GM10248 (cell line): Measurements from ENCODE around the gene WFDC12.
"Not testable (repeated sequence)": the region's sequence is repeated elsewhere in the genome, so short reads cannot be mapped to it uniquely, and the experiment has no call there.

ENCODE experiments used
- CTCF ChIA-PET: fragments of 300-600 bp; sonication (Branson Sonifier 250); formaldehyde crosslinking; extraction: SDS; loops from one replicate; lab custom pipeline; 2021; ENCODE audit warnings: antibody characterized with exemption; lab: Yijun Ruan, JAX
- POLR2A ChIA-PET: fragments of 350-650 bp; sonication (Branson Sonifier 250); formaldehyde crosslinking; extraction: SDS; loops from one replicate; lab custom pipeline; 2020; ENCODE audit warnings: antibody characterized with exemption; lab: Yijun Ruan, JAX
- DNase-seq: peaks from one replicate; pipeline ENCODE4 v3.0.0; 2012; ENCODE audit errors: extremely low spot score
- TF ChIP-seq, protein P1 (sequence below): IDR thresholded peaks from 2 replicates; pipeline ENCODE4 v1.5.1; 2012; ENCODE audit warnings: mild to moderate bottlenecking, low read depth; ENCODE audit errors: extremely low read depth, missing control alignments, control extremely low read depth

The WFDC12 gene

DNA sequence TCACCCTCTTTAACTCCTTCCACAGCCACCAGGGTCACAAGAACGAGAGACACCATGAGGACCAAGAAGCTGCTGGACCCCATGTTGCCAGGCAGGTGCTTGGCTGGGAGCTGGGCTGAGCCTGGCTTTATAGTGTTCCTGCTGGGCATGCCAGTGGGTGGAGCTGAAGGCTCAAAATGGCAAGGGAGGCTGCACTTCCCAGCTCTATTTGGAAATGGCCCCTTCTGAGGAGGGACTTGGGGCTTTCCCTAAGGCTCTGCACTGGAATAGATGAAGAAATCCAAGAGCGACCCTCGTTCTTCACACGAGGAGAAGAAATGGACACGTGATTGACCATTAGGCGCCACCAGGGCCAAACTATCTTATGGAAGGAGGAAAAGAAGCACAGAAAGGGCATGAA, at the start of gene WFDC12:
WFDC12 (minus strand) TSS at position 101 of the 400 bp plus-strand sequence; CDS start at position 83, 18 bp downstream.
- no peak for DNase-seq
- TF ChIP-seq, protein P1, sequence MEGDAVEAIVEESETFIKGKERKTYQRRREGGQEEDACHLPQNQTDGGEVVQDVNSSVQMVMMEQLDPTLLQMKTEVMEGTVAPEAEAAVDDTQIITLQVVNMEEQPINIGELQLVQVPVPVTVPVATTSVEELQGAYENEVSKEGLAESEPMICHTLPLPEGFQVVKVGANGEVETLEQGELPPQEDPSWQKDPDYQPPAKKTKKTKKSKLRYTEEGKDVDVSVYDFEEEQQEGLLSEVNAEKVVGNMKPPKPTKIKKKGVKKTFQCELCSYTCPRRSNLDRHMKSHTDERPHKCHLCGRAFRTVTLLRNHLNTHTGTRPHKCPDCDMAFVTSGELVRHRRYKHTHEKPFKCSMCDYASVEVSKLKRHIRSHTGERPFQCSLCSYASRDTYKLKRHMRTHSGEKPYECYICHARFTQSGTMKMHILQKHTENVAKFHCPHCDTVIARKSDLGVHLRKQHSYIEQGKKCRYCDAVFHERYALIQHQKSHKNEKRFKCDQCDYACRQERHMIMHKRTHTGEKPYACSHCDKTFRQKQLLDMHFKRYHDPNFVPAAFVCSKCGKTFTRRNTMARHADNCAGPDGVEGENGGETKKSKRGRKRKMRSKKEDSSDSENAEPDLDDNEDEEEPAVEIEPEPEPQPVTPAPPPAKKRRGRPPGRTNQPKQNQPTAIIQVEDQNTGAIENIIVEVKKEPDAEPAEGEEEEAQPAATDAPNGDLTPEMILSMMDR: no peak
- CTCF ChIA-PET: interaction anchor here (0.9 to 3.1 kb wide), 2 partner anchors 12 to 28 kb away, joined by 4 to 15 read pairs; no protein-coding TSS in a partner anchor
- POLR2A ChIA-PET: no interaction called here

- no peak for DNase-seq
- ChIA-PET POLR2A (no interaction called here), CTCF (interaction anchor here (1.8 kb wide), 1 partner anchor 77 kb away, joined by 5 read pairs; no protein-coding TSS in a partner anchor)
- TF ChIP-seq, protein P1: no peak
Observed at GRCh38 chr20:45173522-45173921, 49.3 kb upstream of the WFDC12 start.

GRCh38 chr20:45164906-45165305, 40.6 kb upstream of the WFDC12 start:
- CTCF ChIA-PET: interaction anchor here (1.1 kb wide), 1 partner anchor 51 kb away, joined by 3 read pairs; no protein-coding TSS in a partner anchor
- POLR2A ChIA-PET: no interaction called here

DNA sequence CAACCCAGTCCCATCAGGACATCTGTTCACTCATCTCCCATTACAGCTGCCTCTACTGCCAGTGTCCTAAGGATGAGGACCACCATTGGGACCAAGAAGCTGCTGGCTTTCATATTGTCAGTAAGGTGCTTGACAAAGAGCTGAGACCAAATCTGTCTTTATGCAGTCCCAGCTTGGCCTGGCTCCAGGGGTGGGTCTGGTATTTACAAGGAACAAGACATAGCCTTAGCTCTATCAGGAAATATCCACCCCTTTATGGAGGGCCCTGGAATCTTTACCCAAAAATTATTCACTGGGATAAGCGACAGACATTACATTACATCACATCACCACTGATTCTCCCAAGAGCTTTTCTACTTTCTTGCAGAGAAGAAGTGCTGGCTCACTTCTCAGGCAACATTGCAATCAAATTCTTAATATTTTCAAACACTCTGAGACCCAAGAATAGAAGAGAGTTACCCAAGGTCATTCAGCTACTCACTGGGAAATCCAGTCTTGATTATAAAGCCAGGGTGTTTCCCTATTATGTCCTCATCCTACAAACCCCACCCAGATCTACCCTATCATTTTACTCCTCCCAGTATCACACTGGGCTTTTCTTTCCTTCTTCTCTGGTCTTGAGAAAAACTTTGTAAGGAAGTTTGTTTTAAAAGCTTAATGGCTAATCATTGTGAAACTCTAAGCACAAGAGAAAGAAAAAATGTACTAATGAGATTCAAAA, 39.0 kb upstream of the WFDC12 start:
- ChIA-PET POLR2A (no interaction called here), CTCF (interaction anchor here (1.0 to 1.7 kb wide), 2 partner anchors 10 to 109 kb away, joined by 3 to 4 read pairs; no protein-coding TSS in a partner anchor)
- TF ChIP-seq, protein P1: no peak
- DNase-seq: no peak

More at GRCh38 chr20:45164906-45165305, 40.6 kb upstream of the WFDC12 start:
- TF ChIP-seq, protein P1: no peak
- no peak for DNase-seq

GRCh38 chr20:45157962-45158361, 33.7 kb upstream of the WFDC12 start:
- CTCF ChIA-PET: interaction anchor here (1.0 to 2.0 kb wide), 2 partner anchors 19 to 46 kb away, joined by 5 to 6 read pairs; no protein-coding TSS in a partner anchor
- DNase-seq: no peak
- TF ChIP-seq, protein P1: no peak
- POLR2A ChIA-PET: no interaction called here

DNA sequence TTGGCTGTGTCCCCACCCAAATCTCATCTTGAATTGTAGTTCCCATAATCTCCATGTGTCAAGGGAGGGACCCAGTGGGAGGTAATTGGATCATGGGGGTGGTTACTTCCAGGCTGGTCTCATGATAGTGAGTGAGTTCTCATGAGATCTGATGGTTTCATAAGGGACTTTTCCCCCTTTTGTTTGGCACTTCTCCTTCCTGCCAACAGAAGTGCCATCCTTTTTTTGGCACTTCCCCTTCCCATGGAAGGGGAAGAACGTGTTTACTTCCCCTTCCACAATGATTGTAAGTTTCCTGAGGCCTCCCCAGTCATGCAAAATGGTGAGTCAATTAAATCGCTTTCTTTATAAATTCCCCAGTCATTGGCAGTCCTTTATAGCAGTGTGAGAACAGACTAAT, 32.4 kb upstream of the WFDC12 start:
- POLR2A ChIA-PET: no interaction called here
- TF ChIP-seq, protein P1: no peak
- no peak for DNase-seq
- CTCF ChIA-PET: interaction anchor here (2.0 kb wide), 1 partner anchor 18 kb away, joined by 6 read pairs; no protein-coding TSS in a partner anchor

DNA sequence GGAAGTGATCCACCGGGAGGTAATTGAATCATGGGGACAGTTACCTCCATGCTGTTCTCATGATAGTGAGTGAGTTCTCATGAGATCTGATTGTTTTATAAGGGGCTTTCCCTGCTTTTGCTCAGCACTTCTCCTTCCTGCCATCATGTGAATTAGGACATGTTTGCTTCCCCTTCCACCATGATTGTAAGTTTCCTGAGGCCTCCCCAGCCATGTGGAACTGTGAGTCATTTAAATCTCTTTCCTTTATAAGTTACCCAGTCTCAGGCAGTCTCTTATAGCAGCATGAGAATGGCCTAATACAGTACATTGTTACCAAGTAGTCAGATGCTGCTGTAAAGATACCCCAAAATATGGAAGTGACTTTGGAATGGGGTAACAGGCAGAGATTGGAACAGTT, 30.5 kb upstream of the WFDC12 start:
- DNase-seq, CTCF ChIA-PET, POLR2A ChIA-PET: not testable (repeated sequence)
